Neutrophil (primary cell): ENCODE results near the gene SEC31B.

Source experiments
- H3K27ac ChIP-seq: fragments of 200-600 bp; sonication (generic); 2 replicates; pipeline ENCODE4 v1.5.1; 2016; ENCODE audit warnings: mild to moderate bottlenecking, moderate library complexity
- H3K27me3 ChIP-seq: fragments of 200-600 bp; sonication (generic); 2 replicates; pipeline ENCODE4 v1.6.0; 2016; ENCODE audit warnings: mild to moderate bottlenecking
- H3K36me3 ChIP-seq: fragments of 200-600 bp; sonication (generic); 2 replicates; pipeline ENCODE4 v1.5.1; 2017
- H3K4me1 ChIP-seq, 2 experiments: fragments of 200-600 bp in 1 of 2; sonication (generic) in 1 of 2; 1 replicate in 1 of 2; 2 replicates in 1 of 2; pipeline versions ENCODE4 v1.5.1 to v1.6.1; 2013 to 2016; ENCODE audit warnings: low read depth in 1 of 2, low read length in 1 of 2, mild to moderate bottlenecking in 1 of 2, moderate library complexity in 1 of 2; ENCODE audit not compliant: control insufficient read depth in 1 of 2, insufficient read depth in 1 of 2
- H3K4me3 ChIP-seq, 2 experiments: fragments of 200-600 bp in 1 of 2; sonication (generic) in 1 of 2; 1 replicate in 1 of 2; 2 replicates in 1 of 2; pipeline ENCODE4 v1.5.1; 2013 to 2016; ENCODE audit warnings: low read depth in 1 of 2, low read length in 1 of 2, mild to moderate bottlenecking in 1 of 2, moderate library complexity in 1 of 2
- H3K9me3 ChIP-seq: fragments of 200-600 bp; sonication (generic); 2 replicates; pipeline ENCODE4 v1.5.1; 2016
- CTCF ChIP-seq: fragments of 200-600 bp; sonication (generic); IDR thresholded peaks from 2 replicates; pipeline ENCODE4 v1.5.1; 2016; ENCODE audit warnings: antibody characterized with exemption

The SEC31B gene

DNA sequence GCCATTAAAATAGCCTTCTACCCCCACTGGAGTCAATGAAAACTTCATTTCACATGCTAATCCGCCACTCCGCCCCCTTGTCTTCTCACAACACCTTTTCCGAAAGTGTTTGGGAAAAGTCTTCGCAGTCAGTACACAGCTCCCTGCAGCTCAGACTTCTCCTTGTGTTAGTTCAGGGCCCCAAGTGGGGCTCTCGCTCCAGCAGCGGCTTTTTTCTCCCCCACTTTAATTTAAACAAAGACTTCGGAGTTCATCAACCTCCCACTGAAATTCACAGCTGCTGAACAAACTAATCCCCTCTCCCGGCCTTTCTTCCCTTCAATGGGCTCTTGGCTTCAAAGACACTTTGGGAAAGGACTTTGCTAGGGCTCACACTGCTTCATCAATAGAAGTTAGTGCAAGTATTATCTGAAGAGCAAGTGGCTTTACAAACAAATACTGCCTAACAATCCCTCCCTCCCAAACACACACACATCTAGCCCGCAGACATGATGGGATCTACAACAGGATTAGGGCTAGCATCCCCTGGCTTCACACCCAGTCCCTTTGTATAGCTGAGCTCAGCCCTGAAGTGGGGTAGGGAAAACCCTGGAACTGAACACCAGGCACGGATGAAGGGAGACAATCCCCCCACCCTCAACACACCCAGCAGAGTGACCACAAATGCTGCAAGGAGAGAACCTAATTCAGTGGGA, 33.7 kb downstream of the SEC31B start:
- Histone ChIP-seq H3K27ac (no peak overlapping the region), H3K4me1 (peaks cover 30 to 35% of the 10 kb centered on the region in 2 experiments), H3K36me3 (peaks cover 39% of the 10 kb centered on the region), H3K9me3 (no peaks in the 10 kb centered on the region), H3K27me3 (peaks cover 6% of the 10 kb centered on the region), H3K4me3 (no peak overlapping the region)
- TF ChIP-seq CTCF: no peak

DNA sequence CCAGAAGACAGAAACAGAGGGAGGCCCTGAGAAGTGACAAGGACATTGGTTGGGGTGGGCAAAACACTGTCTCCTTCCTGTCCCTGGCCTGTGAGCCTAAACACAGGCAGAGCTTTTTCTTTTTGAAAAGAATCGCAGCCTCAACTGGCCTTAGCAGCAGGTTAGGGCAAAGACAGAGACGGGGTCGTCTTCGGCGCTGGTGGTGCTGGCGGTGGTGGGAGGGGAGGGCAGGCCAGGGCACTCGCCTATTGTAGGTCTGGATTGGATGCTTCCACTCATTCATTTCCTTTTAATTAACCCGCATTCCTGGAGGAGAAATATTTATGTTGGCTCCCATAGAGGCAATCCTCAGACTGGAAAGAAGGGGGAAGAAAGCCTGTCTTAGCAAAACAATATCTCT, 34.3 kb downstream of the SEC31B start:
- Histone ChIP-seq H3K4me1 (peaks cover 30 to 35% of the 10 kb centered on the region in 2 experiments), H3K4me3 (no peak overlapping the region), H3K36me3 (peaks cover 37% of the 10 kb centered on the region), H3K27ac (no peak overlapping the region), H3K27me3 (peaks cover 12% of the 10 kb centered on the region), H3K9me3 (no peaks in the 10 kb centered on the region)
- no peak for TF ChIP-seq CTCF

DNA sequence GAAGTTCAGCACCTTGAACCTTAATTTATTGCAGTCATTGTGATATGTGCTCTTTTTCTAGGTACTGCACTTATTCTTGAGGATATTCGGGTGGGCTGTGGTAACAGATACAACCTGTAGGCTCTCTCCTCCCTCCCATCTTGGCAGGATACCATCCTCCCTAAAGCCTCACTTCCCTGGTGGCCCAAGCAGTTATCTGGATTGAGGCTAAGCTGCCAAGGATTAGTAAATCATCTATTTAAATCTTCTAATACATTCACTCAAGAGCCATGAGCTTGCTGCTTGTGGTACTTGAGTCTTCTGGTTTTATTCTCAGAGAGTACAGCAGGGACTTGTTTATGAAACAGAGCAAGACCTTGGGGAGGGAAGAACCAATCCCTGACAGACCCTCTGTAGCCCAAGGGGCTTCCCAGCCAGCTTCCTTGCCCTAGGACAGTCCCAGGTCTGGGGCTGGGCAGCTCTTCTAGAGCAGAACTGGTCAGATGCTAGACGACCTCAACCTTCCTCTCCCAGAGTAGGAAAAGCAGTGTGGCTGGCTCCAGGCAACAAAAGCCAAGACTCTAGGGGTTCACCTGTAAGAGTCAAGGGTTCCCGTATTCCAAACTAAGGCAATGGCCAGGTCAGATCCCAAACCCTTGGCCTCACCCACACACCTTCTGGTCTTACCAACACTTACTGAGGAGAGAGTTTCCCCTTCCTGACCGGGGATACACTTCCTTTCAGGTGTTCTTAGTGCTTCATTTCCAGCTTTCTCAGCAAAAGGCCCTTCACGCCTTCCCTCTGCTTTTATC, 35.6 kb downstream of the SEC31B start:
- Histone ChIP-seq H3K27me3 (peaks cover 25% of the 10 kb centered on the region), H3K36me3 (peaks cover 24% of the 10 kb centered on the region), H3K4me3 (peak overlapping the region in 1 of 2 experiments; percentile 80), H3K4me1 (peaks cover 30 to 35% of the 10 kb centered on the region in 2 experiments), H3K9me3 (no peaks in the 10 kb centered on the region), H3K27ac (peak overlapping the region; percentile 78)
- no peak for TF ChIP-seq CTCF

DNA sequence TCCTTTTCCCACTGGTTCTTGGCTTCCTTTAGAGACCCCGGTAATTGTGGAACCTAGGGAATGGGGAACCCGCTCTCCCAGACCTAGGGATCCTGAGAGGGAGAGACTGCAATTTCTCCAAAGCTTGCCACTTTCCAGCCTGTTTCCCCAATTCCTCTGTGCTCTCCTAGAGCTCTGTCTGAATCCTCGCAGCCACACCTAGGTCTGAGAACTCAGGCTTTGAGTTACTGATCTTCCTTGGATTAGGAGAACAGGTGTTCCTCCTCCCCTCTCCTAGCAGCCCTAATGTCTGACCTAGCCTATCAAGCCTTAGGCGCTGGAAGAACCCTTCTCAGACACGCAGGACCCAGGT, 36.9 kb downstream of the SEC31B start:
- H3K4me3 ChIP-seq: peak overlapping the region; percentile 73 to 80
- H3K36me3 ChIP-seq: peaks cover 12% of the 10 kb centered on the region
- no peaks in the 10 kb centered on the region for H3K9me3 ChIP-seq
- H3K27me3 ChIP-seq: peaks cover 37% of the 10 kb centered on the region
- H3K27ac ChIP-seq: peak overlapping the region; percentile 78
- no peak for TF ChIP-seq CTCF
- peaks cover 30 to 35% of the 10 kb centered on the region in 2 experiments for H3K4me1 ChIP-seq

- peak overlapping the region; percentile 78 for H3K27ac ChIP-seq
- peak; percentile 68 for TF ChIP-seq CTCF
- H3K36me3 ChIP-seq: peaks cover 7% of the 10 kb centered on the region
Observed at GRCh38 chr10:100482181-100482833, 37.4 kb downstream of the SEC31B start.

More at GRCh38 chr10:100482181-100482833, 37.4 kb downstream of the SEC31B start:
- Histone ChIP-seq H3K27me3 (peaks cover 42% of the 10 kb centered on the region), H3K9me3 (no peaks in the 10 kb centered on the region), H3K4me3 (peak overlapping the region; percentile 73 to 80), H3K4me1 (peaks cover 30 to 35% of the 10 kb centered on the region in 2 experiments)
